Measurements from ENCODE around the gene DYNC2I2. TPM values are rescaled to one million over a fixed set of nuclear protein-coding genes. Genes with fewer than 3 reads are reported as not detected.
A peak's percentile ranks its signal among the peaks of the same experiment; 100 is the strongest.

Gene DYNC2I2
- total and polyA plus RNA-seq, 2 of the 4 experiments (the other 2 are of a cell fraction) = 33.7 to 37.1 TPM

DNA sequence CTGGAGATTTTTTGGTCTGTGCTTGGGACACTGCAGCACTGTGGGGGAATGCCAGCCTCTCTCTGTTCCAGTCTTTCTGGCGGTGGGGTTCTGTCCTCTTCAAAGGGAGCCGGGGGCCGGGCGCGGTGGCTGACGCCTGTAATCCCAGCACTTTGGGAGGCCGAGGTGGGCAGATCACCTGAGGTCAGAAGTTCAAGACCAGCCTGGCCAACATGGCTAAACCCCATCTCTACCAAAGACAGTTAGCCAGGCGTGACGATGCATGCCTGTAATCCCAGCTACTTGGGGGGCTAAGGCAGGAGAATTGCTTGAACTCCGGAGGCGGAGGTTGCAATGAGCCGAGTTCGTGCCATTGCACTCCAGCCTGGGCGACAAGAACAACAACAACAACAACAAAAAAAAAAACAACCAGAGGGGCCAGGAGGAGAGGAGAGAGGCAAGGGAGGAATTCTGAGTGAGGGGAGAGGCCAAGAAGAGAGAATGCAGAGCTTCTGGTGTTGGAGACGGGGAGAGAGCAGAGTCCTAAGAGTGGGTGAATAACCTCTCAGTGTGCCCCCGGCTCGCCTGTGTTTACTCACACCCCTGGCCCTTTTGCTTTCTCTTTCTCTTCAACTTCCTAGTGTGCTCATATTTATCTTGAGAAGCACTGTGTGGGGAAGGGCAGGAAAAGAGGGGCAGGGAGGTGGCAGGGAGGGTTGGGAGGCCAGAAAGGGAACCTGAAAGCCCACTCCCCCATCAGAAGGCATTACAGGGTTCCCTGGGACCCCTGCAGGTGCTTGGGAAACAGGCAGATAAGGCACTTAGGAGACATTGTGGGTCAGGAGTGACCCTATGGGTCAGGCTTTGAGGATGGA is 29.2 kb upstream of the DYNC2I2 start:
- peak overlapping the region; percentile 87 for H4K5ac ChIP-seq (ENCODE audit: low read depth, low read length)
- no peak overlapping the region for H3K56ac ChIP-seq (ENCODE audit: extremely low read depth, insufficient read depth, low read length)
- TF ChIP-seq, protein P1, sequence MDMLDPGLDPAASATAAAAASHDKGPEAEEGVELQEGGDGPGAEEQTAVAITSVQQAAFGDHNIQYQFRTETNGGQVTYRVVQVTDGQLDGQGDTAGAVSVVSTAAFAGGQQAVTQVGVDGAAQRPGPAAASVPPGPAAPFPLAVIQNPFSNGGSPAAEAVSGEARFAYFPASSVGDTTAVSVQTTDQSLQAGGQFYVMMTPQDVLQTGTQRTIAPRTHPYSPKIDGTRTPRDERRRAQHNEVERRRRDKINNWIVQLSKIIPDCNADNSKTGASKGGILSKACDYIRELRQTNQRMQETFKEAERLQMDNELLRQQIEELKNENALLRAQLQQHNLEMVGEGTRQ (IDR thresholded peaks at IDR 0.05; ENCODE audit: low read depth, low read length) = no peak
- TF ChIP-seq BHLHE40 (IDR thresholded peaks at IDR 0.05; ENCODE audit: low read depth, low read length) (no peak), MAFK (IDR thresholded peaks at IDR 0.05; ENCODE audit: low read depth, low read length) (no peak), NFE2L2 (IDR thresholded peaks at IDR 0.05; ENCODE audit: low read depth, low read length) (no peak), CHD1 (IDR thresholded peaks at IDR 0.05; ENCODE audit: low read depth, low read length) (no peak), RCOR1 (IDR thresholded peaks at IDR 0.05; ENCODE audit: insufficient replicate concordance, low read length) (no peak), CEBPB (IDR thresholded peaks at IDR 0.05; ENCODE audit: low read depth, low read length) (no peak), FOS (IDR thresholded peaks at IDR 0.05; ENCODE audit: low read depth, low read length) (no peak), POLR2A (IDR thresholded peaks at IDR 0.05; ENCODE audit: low read depth, low read length) (no peak), RFX5 (IDR thresholded peaks at IDR 0.05; ENCODE audit: low read depth, low read length) (no peak), RAD21 (IDR thresholded peaks at IDR 0.05; ENCODE audit: low read length) (no peak), MAZ (IDR thresholded peaks at IDR 0.05; ENCODE audit: borderline replicate concordance, low read depth, low read length) (no peak), ELK1 (IDR thresholded peaks at IDR 0.05; ENCODE audit: borderline replicate concordance, low read depth, low read length) (no peak)
- TF ChIP-seq, protein P2, sequence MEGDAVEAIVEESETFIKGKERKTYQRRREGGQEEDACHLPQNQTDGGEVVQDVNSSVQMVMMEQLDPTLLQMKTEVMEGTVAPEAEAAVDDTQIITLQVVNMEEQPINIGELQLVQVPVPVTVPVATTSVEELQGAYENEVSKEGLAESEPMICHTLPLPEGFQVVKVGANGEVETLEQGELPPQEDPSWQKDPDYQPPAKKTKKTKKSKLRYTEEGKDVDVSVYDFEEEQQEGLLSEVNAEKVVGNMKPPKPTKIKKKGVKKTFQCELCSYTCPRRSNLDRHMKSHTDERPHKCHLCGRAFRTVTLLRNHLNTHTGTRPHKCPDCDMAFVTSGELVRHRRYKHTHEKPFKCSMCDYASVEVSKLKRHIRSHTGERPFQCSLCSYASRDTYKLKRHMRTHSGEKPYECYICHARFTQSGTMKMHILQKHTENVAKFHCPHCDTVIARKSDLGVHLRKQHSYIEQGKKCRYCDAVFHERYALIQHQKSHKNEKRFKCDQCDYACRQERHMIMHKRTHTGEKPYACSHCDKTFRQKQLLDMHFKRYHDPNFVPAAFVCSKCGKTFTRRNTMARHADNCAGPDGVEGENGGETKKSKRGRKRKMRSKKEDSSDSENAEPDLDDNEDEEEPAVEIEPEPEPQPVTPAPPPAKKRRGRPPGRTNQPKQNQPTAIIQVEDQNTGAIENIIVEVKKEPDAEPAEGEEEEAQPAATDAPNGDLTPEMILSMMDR (conservative IDR thresholded peaks at IDR 0.05; ENCODE audit: low read depth, low read length) = no peak
- H2BK15ac ChIP-seq (ENCODE audit: low read depth, low read length) = 0 out of 3 replicates have a peak overlapping the region, but pooled peaks have one; percentile 20
- H2AK9ac ChIP-seq (replicated peaks; ENCODE audit: low read depth, low read length, poor library complexity) = peak overlapping the region; percentile 98
- peak overlapping the region; percentile 14 for H2BK120ac ChIP-seq (ENCODE audit: low read depth, low read length)
- no peak overlapping the region for H2BK5ac ChIP-seq (ENCODE audit: low read depth, low read length, poor library complexity, severe bottlenecking)
- H3K9me3 ChIP-seq (ENCODE audit: control insufficient read depth, insufficient read depth, low read length) = no peaks in the 10 kb centered on the region
- H4K8ac ChIP-seq (ENCODE audit: low read depth in 2 of 2, low read length in 2 of 2) = peak overlapping the region; percentile 71 to 82; a peak in 3 of 4 replicates
- H3K14ac ChIP-seq (replicated peaks; ENCODE audit: low read depth, low read length) = peak overlapping the region; percentile 64
- intact Hi-C loops (cut with micrococcal nuclease) = no loop called here
- peak overlapping the region; percentile 43; the same call in 1 of the 2 replicates for H3K27ac ChIP-seq (ENCODE audit: insufficient read depth, low read length)
- H4K91ac ChIP-seq (ENCODE audit: insufficient read depth, low read depth, low read length) = peak overlapping the region; percentile 6; the same call in 1 of the 2 replicates
- DNase-seq = no peak
- BruUV-seq (replicated peaks) = no TSS peak
- H3K36me3 ChIP-seq (ENCODE audit: control insufficient read depth, insufficient read depth, low read length) = no peaks in the 10 kb centered on the region; the same call in 1 of the 2 replicates
- peaks cover 22% of the 10 kb centered on the region for H3K9me1 ChIP-seq (ENCODE audit: insufficient read depth, low read length)
- peak overlapping the region; percentile 24; the same call in 1 of the 2 replicates for H3K18ac ChIP-seq (ENCODE audit: low read depth, low read length)
- H2AFZ ChIP-seq (replicated peaks; ENCODE audit: low read length, poor library complexity) = peak overlapping the region; percentile 84
- H2BK20ac ChIP-seq (ENCODE audit: low read depth, low read length) = no peak overlapping the region
- no CpG with 5 or more reads among the region's 17 CpGs for WGBS, 2 experiments (ENCODE audit: extremely low coverage in 2 of 2, insufficient read length in 1 of 2)
- peak overlapping the region; percentile 64; the same call in 1 of the 2 replicates for H2AK5ac ChIP-seq (ENCODE audit: low read depth, low read length)
- H3K79me1 ChIP-seq (ENCODE audit: low read depth in 1 of 2, low read length in 2 of 2) = peaks cover 27 to 57% of the 10 kb centered on the region in 2 experiments
- H3K9ac ChIP-seq (ENCODE audit: low read depth, low read length) = peak overlapping the region; percentile 55
- dilution Hi-C loops (cut with HindIII; ENCODE audit: low sequenced_read_pairs, unreplicated experiment) = no loop called here
- peaks cover 17% of the 10 kb centered on the region for H3K4me1 ChIP-seq (ENCODE audit: control insufficient read depth, insufficient read depth, low read length)
- peak overlapping the region; percentile 31; the same call in 1 of the 2 replicates for H3K23ac ChIP-seq (ENCODE audit: low read depth, low read length)
- no peak overlapping the region for H3K4me3 ChIP-seq (ENCODE audit: insufficient read depth, low read depth, low read length)
- ChIA-PET POLR2A (ENCODE audit: unreplicated experiment) (interaction anchor here (0.6 to 0.7 kb wide), 2 partner anchors 44 to 94 kb away, joined by 3 to 5 read pairs; no protein-coding TSS in a partner anchor), CTCF (no interaction called here)
- peak overlapping the region; percentile 57 for H3K4me2 ChIP-seq (ENCODE audit: low read depth, low read length)
- H3K27me3 ChIP-seq (ENCODE audit: control insufficient read depth, insufficient read depth, low read length) = no peaks in the 10 kb centered on the region
- H4K20me1 ChIP-seq (ENCODE audit: insufficient read depth, low read length) = peaks cover 8% of the 10 kb centered on the region
- in situ Hi-C loops (cut with MboI; ENCODE audit: low sequenced_read_pairs) = no loop called here
- H3K4ac ChIP-seq (ENCODE audit: low read depth, low read length) = peak overlapping the region; percentile 98
- no peak for ATAC-seq (ENCODE audit: low read depth)
